Measurements from ENCODE around the gene ANGPT4.
"Not testable (repeated sequence)": the region's sequence is repeated elsewhere in the genome, so short reads cannot be mapped to it uniquely, and the experiment has no call there.

The ANGPT4 gene

DNA sequence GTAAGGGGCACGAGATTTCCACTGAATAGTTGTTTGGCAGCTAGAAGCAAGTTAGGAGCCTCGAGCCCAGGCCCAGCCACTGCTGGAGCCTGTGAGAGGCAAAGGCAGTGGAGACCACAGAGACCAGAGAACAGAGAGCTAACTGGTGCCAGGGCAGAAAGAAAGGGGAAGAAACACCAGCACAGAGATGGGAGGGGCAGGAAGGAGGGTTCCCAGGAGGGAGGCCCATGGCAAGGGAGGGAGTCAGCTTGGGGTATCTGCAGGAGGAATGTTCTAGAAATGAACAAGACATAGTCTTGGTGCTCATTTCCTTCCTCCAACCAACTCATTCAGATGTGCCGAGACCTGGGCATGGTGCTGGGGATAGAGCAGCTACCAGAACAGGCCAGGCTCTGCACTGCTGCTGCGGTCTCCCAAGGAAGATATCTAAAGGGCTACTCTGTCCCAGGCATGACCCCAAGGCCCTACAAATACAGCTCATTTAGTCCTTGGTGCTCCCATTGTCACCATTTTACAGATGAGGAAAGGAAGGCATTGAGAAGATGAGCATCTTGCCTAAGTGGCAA is 10.7 kb downstream of the ANGPT4 start:
- DNase-seq (ENCODE audit: low spot score) (no peak), ATAC-seq (ENCODE audit: low read depth) (no peak)
- Histone ChIP-seq H3K9me3 (ENCODE audit: severe bottlenecking) (no peaks in the 10 kb centered on the region), H3K27me3 (ENCODE audit: insufficient read depth, poor library complexity, severe bottlenecking) (no peaks in the 10 kb centered on the region), H3K4me1 (ENCODE audit: insufficient read depth, poor library complexity, severe bottlenecking) (no peaks in the 10 kb centered on the region), H3K4me3 (ENCODE audit: severe bottlenecking) (no peak overlapping the region), H3K36me3 (ENCODE audit: low read depth) (no peaks in the 10 kb centered on the region), H3K27ac (ENCODE audit: poor library complexity, severe bottlenecking) (no peak overlapping the region)
- TF ChIP-seq, protein P1, sequence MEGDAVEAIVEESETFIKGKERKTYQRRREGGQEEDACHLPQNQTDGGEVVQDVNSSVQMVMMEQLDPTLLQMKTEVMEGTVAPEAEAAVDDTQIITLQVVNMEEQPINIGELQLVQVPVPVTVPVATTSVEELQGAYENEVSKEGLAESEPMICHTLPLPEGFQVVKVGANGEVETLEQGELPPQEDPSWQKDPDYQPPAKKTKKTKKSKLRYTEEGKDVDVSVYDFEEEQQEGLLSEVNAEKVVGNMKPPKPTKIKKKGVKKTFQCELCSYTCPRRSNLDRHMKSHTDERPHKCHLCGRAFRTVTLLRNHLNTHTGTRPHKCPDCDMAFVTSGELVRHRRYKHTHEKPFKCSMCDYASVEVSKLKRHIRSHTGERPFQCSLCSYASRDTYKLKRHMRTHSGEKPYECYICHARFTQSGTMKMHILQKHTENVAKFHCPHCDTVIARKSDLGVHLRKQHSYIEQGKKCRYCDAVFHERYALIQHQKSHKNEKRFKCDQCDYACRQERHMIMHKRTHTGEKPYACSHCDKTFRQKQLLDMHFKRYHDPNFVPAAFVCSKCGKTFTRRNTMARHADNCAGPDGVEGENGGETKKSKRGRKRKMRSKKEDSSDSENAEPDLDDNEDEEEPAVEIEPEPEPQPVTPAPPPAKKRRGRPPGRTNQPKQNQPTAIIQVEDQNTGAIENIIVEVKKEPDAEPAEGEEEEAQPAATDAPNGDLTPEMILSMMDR (IDR thresholded peaks at IDR 0.05; ENCODE audit: poor library complexity, severe bottlenecking) = no peak

GRCh38 chr20:904039-904545 is 12.0 kb downstream of the ANGPT4 start:
- TF ChIP-seq, protein P1 (IDR thresholded peaks at IDR 0.05; ENCODE audit: poor library complexity, severe bottlenecking) = no peak
- Histone ChIP-seq H3K4me3 (ENCODE audit: severe bottlenecking) (no peak overlapping the region), H3K27ac (ENCODE audit: poor library complexity, severe bottlenecking) (no peak overlapping the region), H3K4me1 (ENCODE audit: insufficient read depth, poor library complexity, severe bottlenecking) (no peaks in the 10 kb centered on the region), H3K27me3 (ENCODE audit: insufficient read depth, poor library complexity, severe bottlenecking) (no peaks in the 10 kb centered on the region), H3K36me3 (ENCODE audit: low read depth) (no peaks in the 10 kb centered on the region), H3K9me3 (ENCODE audit: severe bottlenecking) (no peaks in the 10 kb centered on the region)
- DNase-seq (ENCODE audit: low spot score) (no peak), ATAC-seq (ENCODE audit: low read depth) (no peak)

- H3K4me1 ChIP-seq (ENCODE audit: insufficient read depth, poor library complexity, severe bottlenecking); H3K9me3 ChIP-seq (ENCODE audit: severe bottlenecking); ATAC-seq (ENCODE audit: low read depth); H3K27me3 ChIP-seq (ENCODE audit: insufficient read depth, poor library complexity, severe bottlenecking); H3K36me3 ChIP-seq (ENCODE audit: low read depth); H3K4me3 ChIP-seq (ENCODE audit: severe bottlenecking); H3K27ac ChIP-seq (ENCODE audit: poor library complexity, severe bottlenecking); DNase-seq (ENCODE audit: low spot score): not testable (repeated sequence)
These were observed 18.7 kb downstream of the ANGPT4 start for GRCh38 chr20:897436-897835.

GRCh38 chr20:896501-897025 is 19.6 kb downstream of the ANGPT4 start:
- DNase-seq (ENCODE audit: low spot score) (no peak), ATAC-seq (ENCODE audit: low read depth) (no peak)
- H3K27me3 ChIP-seq (ENCODE audit: insufficient read depth, poor library complexity, severe bottlenecking) = no peaks in the 10 kb centered on the region
- no peak overlapping the region for H3K4me3 ChIP-seq (ENCODE audit: severe bottlenecking)
- H3K36me3 ChIP-seq (ENCODE audit: low read depth) = no peaks in the 10 kb centered on the region
- H3K9me3 ChIP-seq (ENCODE audit: severe bottlenecking) = no peaks in the 10 kb centered on the region
- TF ChIP-seq, protein P1 (IDR thresholded peaks at IDR 0.05; ENCODE audit: poor library complexity, severe bottlenecking) = no peak
- H3K4me1 ChIP-seq (ENCODE audit: insufficient read depth, poor library complexity, severe bottlenecking) = no peaks in the 10 kb centered on the region
- H3K27ac ChIP-seq (ENCODE audit: poor library complexity, severe bottlenecking) = no peak overlapping the region

GRCh38 chr20:892371-892770 is 23.8 kb downstream of the ANGPT4 start:
- not testable (repeated sequence) for H3K27me3 ChIP-seq (ENCODE audit: insufficient read depth, poor library complexity, severe bottlenecking); H3K36me3 ChIP-seq (ENCODE audit: low read depth); H3K4me1 ChIP-seq (ENCODE audit: insufficient read depth, poor library complexity, severe bottlenecking); ATAC-seq (ENCODE audit: low read depth); H3K27ac ChIP-seq (ENCODE audit: poor library complexity, severe bottlenecking); H3K4me3 ChIP-seq (ENCODE audit: severe bottlenecking); DNase-seq (ENCODE audit: low spot score); H3K9me3 ChIP-seq (ENCODE audit: severe bottlenecking)

DNA sequence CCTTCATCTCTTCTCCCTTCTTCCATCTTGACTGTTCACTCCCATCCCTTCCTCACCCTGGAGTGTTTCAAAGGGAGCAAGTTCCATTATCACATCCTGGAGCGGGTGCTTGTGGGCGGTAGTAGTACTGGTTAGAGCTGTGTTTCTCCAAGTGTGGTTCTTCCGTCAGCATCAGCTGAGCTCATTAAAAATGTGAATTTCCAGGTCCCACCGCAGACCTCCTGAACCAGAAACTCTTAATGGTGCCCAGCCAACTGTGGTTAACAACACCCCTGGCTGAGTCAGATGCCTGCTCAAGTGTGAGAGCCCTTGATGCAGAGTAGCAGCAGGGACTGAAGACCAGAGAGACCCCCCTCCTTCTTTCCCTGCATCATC is 24.4 kb downstream of the ANGPT4 start:
- H3K4me3 ChIP-seq (ENCODE audit: severe bottlenecking) = no peak overlapping the region
- ATAC-seq (ENCODE audit: low read depth) = no peak
- no peaks in the 10 kb centered on the region for H3K4me1 ChIP-seq (ENCODE audit: insufficient read depth, poor library complexity, severe bottlenecking)
- no peak for DNase-seq (ENCODE audit: low spot score)
- H3K27me3 ChIP-seq (ENCODE audit: insufficient read depth, poor library complexity, severe bottlenecking) = no peaks in the 10 kb centered on the region
- H3K36me3 ChIP-seq (ENCODE audit: low read depth) = no peaks in the 10 kb centered on the region
- H3K27ac ChIP-seq (ENCODE audit: poor library complexity, severe bottlenecking) = no peak overlapping the region
- TF ChIP-seq, protein P1 (IDR thresholded peaks at IDR 0.05; ENCODE audit: poor library complexity, severe bottlenecking) = no peak
- no peaks in the 10 kb centered on the region for H3K9me3 ChIP-seq (ENCODE audit: severe bottlenecking)
